ENCODE data around the gene SHC4. TPM values are rescaled to one million over a fixed set of nuclear protein-coding genes. Genes with fewer than 3 reads are reported as not detected.

Gene SHC4
- total and polyA plus RNA-seq, 2 of the 13 experiments (the other 11 are each of a cell fraction or from before 2014, with no cell fraction given) = 0.04 TPM; not detected in 1

DNA sequence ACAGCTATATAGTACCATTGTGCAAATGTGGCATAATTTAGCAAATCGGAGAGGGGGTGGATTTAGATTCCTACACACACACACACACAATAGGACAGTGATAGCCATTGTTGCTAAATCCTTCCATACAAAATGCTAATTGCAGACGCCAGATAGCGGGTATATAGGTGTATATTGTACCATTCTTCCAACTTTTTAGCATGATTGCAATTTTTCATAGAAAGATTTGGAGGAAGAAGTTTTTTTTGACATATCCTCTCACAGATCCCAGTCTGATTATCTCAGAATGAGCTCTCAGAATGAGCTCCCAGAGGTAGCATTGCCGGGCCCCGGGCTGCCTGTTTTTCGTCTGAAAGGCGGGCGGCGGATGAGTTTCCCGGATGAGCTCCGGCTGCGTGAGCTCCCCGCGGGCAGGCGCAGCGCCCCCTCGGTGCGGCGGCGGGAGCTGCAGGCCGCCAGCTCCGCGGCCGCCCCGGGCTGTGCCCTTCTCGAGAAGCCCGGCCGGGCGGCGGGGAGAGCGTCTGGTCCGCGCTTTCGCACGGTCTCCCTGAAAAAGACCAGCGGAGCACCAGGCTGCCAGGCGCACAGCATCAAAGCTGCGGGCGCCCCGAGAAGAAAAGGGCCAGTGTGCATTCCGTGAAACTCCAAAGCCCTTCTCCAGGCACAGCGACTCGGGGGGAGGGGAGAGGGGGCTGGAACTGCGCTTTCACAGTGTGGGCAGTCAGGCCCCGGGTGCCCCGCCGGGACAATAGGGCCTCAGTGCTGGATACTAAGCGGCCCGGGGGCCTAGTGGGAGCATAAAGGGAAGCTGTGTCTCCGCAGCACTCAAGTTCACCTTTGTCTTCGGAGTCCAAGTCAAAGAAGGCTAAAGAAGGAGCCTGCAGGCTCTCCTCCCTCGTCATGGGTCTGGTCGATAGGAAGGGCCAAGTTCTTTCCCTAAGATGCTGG, 12.0 kb upstream of the SHC4 start (continued):
- TF ChIP-seq, protein P1, sequence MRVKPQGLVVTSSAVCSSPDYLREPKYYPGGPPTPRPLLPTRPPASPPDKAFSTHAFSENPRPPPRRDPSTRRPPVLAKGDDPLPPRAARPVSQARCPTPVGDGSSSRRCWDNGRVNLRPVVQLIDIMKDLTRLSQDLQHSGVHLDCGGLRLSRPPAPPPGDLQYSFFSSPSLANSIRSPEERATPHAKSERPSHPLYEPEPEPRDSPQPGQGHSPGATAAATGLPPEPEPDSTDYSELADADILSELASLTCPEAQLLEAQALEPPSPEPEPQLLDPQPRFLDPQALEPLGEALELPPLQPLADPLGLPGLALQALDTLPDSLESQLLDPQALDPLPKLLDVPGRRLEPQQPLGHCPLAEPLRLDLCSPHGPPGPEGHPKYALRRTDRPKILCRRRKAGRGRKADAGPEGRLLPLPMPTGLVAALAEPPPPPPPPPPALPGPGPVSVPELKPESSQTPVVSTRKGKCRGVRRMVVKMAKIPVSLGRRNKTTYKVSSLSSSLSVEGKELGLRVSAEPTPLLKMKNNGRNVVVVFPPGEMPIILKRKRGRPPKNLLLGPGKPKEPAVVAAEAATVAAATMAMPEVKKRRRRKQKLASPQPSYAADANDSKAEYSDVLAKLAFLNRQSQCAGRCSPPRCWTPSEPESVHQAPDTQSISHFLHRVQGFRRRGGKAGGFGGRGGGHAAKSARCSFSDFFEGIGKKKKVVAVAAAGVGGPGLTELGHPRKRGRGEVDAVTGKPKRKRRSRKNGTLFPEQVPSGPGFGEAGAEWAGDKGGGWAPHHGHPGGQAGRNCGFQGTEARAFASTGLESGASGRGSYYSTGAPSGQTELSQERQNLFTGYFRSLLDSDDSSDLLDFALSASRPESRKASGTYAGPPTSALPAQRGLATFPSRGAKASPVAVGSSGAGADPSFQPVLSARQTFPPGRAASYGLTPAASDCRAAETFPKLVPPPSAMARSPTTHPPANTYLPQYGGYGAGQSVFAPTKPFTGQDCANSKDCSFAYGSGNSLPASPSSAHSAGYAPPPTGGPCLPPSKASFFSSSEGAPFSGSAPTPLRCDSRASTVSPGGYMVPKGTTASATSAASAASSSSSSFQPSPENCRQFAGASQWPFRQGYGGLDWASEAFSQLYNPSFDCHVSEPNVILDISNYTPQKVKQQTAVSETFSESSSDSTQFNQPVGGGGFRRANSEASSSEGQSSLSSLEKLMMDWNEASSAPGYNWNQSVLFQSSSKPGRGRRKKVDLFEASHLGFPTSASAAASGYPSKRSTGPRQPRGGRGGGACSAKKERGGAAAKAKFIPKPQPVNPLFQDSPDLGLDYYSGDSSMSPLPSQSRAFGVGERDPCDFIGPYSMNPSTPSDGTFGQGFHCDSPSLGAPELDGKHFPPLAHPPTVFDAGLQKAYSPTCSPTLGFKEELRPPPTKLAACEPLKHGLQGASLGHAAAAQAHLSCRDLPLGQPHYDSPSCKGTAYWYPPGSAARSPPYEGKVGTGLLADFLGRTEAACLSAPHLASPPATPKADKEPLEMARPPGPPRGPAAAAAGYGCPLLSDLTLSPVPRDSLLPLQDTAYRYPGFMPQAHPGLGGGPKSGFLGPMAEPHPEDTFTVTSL (CRISPR knock-in tag; IDR thresholded peaks at IDR 0.05; ENCODE audit: borderline replicate concordance) = peak; percentile 14; the same call in 1 of the 2 replicates
- TF ChIP-seq THYN1 (CRISPR knock-in tag; IDR thresholded peaks at IDR 0.05; ENCODE audit: borderline replicate concordance, low read depth) (no peak), SALL1 (CRISPR knock-in tag; IDR thresholded peaks at IDR 0.05) (peak; percentile 51; the same call in 1 of the 2 replicates), HOXA3 (CRISPR knock-in tag; IDR thresholded peaks at IDR 0.05) (0 out of 2 replicates have a peak, but pooled peaks have one; percentile 23), ZNF329 (CRISPR knock-in tag; IDR thresholded peaks at IDR 0.05; ENCODE audit: low read depth) (peak; percentile 45; the same call in 1 of the 2 replicates), CHD2 (IDR thresholded peaks at IDR 0.05; ENCODE audit: low read depth, low read length) (peak; percentile 6; the same call in 1 of the 2 replicates), ZNF343 (CRISPR knock-in tag; IDR thresholded peaks at IDR 0.05) (no peak), TFDP1 (CRISPR knock-in tag; IDR thresholded peaks at IDR 0.05; ENCODE audit: borderline replicate concordance) (peak; percentile 68; the same call in 1 of the 2 replicates), PHF21A (CRISPR knock-in tag; IDR thresholded peaks at IDR 0.05) (peak; percentile 56), PRMT3 (CRISPR knock-in tag; IDR thresholded peaks at IDR 0.05; ENCODE audit: borderline replicate concordance, low read depth) (no peak), ZBTB44 (CRISPR knock-in tag; IDR thresholded peaks at IDR 0.05) (no peak), KDM5A (IDR thresholded peaks at IDR 0.05; ENCODE audit: borderline replicate concordance, low read length) (no peak), NONO (IDR thresholded peaks at IDR 0.05) (no peak), NONO (CRISPR knock-in tag; conservative IDR thresholded peaks at IDR 0.05) (peak; percentile 28; the same call in 1 of the 2 replicates), ZSCAN20 (CRISPR knock-in tag; IDR thresholded peaks at IDR 0.05; ENCODE audit: borderline replicate concordance) (peak; percentile 31; the same call in 1 of the 2 replicates), TP53 (CRISPR knock-in tag; conservative IDR thresholded peaks at IDR 0.05) (0 out of 2 replicates have a peak, but pooled peaks have one; percentile 15), ZNF891 (CRISPR knock-in tag; IDR thresholded peaks at IDR 0.05) (peak; percentile 91)
